HG02840 (cell line): ENCODE measurements around the gene CEP152.

ENCODE experiments used
- ATAC-seq: cut with Tn5 transposase; IDR thresholded peaks from one replicate; pipeline ENCODE4 v1.9.1; 2021; ENCODE audit warnings: mild to moderate bottlenecking, moderate library complexity, moderate number of reproducible peaks; ENCODE audit not compliant: unreplicated experiment, low FRiP score

CEP152 gene

DNA sequence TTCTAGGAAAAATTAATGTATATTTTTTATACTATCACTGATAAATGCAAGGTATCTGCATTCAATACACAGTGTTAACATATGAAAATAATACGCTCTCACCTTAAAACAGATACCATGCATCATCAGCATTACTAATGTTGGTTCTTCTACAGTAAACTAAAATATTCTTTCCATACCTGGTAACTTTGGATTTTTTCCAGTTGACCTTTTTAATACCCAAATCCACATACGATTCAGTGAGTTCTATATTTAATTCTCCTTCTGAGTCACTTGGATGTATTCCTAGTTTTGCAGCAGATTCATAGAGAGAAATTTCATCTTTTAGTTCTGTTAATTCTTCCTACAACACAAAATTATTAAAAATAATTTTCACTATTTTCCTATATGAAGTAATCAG, 29.9 kb downstream of the CEP152 start:
- ATAC-seq, result no peak

DNA sequence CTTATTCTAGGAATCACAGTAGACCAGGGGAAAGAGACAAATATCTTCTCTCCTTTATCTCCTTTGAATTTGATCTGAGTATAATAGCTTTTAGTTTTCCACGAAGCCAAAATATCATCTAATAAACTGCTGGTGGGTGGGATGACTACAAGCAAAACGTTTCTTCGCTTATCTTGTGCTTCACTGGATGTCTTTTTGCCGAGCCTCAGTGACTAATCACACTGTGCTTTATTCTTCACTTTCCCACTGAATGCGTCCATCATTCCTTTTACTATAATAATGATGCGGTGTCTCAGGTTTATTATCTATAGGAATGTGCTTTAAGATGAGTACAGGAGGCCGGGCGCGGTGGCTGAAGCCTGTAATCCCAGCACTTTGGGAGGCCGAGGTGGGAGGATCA, 32.5 kb downstream of the CEP152 start:
- no peak for ATAC-seq

DNA sequence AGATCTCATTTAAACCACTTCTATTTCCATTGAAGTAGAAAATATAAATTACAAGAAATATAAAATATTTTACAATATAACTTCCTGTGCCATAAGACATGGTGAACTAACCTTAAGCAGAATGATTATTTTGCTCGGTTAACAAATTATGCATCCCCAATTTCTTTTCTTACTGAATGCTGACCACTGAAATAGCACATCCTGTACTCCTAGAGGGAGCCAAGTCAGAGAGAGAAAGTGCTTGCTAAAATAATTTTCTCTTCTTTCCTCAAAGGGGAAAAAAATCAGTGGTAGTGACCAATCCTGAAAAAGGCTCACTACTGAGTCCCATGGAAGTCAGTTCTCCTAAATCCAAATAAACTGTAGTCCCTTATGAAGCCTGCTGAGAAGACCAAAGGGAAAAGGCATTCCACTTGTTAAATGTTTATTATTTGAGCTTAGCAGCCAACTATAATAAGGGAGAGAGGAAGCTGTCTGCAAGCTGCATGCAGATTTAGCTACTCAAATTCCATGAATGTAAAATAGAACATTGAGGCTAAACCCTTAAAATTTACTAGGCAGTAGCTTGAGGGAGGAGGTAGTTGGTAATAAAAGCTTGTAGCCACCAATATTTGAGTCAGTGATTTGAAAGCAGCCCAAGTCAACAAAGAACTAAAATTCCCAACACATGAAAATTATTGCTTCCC, 33.1 kb downstream of the CEP152 start:
- ATAC-seq, result no peak

DNA sequence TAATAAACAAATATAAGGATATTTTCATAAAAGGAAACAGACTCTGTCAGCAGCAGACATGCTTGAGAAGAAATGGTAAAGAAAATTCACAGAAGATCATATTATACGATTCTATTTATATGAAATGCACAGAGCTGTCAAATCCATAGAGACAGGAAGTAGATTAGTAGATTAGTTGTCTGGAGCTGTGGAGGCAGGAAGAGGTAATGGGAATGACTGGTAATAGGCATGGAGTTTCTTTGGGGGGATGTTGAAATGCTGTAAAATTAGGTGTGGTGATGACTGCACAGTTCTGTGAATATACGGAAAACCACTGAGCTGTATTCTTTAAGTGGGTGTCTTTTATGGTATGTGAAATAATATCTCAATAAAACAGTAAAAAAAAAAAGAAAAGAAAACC, 35.3 kb downstream of the CEP152 start:
- no peak for ATAC-seq

DNA sequence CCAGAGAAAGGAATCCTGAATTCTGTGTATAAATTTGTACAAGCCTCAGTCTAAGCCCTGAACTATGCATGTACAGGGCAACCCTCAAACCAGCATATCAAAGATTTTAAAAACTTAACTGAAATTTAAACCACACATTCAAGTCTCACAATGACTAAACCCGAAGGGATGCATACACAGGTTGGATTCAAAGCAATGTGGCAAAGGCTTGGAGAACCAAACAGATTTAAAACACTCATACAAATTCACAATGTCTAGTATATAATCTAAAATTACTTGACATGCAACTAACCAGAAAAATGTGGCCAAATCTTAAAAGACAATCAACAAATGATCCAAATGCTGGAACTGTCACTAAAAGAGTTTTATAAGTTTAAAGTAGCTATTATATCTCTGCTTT, 36.4 kb downstream of the CEP152 start:
- no peak for ATAC-seq

DNA sequence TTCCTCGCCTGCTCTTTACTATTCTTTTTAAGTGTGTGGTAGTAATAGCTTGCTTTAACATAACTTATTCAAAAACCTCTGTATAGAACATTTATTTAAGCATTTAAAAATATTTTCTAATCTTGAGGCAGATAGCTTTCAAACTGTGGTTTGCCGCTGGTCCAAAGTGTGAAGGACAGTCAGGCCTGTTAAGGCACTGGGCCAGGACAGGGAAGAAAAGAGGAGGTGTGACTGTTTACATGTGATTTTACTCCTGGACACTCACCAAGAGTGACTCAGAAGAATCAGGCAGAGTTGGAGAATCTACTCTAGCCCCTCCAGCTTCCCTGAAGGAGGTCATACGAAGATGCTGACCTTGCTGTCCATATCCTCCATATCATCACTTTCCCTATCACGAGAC, 44.7 kb downstream of the CEP152 start:
- no peak for ATAC-seq

DNA sequence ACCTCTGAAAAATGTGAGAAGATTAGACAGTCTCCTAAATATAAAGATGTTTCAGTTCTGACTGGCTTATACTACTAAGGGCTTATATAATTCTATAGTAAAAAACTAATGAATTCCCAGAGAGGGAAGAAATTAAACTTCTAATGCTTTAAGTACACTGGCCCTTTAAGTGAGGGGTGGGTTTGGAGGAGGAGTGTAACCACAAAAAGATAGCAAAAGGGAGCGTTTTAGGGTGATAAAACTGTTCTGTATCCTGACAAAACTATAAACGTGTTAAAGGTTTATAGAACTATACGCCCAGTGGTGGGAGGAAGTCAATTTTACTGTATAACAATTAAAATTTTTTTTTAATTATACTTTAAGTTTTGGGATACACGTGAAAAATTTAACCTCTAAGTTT, 45.8 kb downstream of the CEP152 start:
- ATAC-seq, result no peak

DNA sequence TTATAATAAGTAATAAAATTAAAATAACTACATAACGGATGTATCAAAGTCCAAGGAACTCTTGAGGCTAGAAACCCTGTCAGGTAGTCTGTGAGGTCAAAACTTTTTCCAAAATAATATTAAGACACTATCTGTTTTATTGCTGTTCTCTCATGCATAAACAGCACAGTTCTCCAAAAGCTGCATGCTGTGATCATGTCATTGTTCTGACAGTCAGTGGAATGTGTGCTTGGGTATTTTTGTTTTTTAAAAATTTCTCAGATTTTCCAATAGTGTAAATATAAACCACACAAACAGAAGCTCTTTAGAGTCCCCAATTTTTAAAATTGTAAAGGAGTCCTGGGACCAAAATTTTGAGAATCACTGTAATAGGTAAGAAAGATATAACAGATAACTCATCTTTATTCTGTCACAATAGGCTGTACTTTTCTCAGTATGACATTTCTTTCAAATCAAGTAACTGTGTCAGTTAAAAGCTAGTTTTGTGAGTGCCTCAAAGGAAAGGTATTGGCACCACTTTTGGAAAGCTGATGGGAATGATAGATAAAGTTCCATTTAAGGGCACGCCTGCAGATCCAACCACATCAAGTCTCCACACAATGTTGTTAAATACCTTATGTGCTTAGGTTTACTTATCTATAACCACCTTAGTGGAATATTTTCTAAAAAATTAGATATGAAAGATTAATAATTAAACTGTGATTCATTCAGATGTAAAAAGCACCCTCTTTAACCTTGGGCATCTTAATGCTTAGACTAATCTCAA, 49.3 kb downstream of the CEP152 start:
- no peak for ATAC-seq

DNA sequence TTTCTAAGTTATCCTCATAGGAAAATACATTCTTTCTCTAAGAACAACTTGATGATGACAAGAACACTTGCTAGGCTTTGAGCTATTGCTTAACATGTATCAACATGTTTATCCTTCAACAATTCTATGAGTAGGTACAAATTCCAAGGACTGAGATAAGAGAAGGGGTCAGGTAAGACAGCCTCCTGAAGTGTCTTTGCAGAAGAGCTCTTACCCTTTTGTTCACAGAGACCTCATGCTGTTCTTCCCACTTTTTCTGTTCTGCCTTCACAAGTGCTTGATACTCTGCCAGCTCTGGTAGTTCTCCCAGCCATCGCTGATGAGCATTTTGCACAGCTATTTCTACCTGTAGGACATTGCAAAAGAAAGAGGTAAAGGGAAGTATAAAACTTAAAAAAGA, 50.9 kb downstream of the CEP152 start:
- no peak for ATAC-seq

DNA sequence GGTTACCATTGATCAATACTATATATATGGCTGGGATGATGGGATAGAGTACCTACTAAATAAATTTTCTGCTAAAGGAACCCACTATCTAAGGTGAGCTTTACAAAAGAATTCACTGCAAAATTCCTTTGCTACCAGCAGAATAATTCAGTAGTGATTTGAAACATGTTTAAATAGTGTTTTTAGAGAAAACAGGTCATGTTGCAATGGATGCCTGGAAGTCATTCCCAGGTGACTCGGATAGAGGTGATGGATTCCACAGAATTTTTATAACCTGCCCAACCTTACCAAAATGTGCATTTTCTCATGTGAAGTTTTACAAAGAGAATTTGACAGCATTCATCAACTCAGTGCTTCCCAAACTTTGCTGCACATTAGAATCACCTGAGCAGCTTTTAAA, 53.2 kb downstream of the CEP152 start:
- no peak for ATAC-seq

DNA sequence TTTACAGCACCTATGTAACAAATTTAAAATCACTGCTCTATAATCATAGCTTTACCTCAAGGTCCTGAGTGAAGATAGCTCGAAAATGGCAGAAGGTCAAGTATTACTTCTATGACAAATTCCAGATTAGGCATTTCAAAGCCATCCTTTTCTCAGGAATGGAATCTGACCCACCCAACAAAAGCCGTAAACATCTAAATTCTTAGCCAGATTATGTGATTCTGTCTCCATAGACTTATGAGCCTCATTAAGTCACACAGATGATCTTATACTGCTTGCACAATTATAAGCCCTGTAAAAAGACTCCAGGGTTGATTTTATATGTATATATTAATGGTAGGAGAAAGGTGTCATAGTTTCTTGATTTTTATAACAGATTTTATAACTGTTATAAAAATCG, 56.9 kb downstream of the CEP152 start:
- ATAC-seq, result no peak

DNA sequence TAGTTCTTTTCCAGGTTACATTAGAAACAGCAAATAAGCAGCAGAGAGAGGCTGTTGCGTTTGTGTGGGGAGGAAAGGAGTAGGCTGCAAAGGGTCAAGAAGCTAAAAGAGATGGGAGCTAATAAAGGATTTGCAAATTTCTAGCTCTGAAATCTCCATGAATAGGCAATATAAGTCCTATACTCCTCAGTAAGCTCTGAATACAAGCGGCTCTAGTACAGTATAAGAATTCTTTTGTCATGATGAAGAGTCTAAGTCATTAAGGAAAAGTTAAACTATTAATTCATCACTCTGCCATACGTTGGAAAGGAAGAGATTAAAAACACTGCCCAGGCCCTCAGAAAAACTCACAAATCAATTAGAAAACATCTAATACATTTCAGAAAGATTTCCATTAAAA, 59.3 kb downstream of the CEP152 start:
- no peak for ATAC-seq

DNA sequence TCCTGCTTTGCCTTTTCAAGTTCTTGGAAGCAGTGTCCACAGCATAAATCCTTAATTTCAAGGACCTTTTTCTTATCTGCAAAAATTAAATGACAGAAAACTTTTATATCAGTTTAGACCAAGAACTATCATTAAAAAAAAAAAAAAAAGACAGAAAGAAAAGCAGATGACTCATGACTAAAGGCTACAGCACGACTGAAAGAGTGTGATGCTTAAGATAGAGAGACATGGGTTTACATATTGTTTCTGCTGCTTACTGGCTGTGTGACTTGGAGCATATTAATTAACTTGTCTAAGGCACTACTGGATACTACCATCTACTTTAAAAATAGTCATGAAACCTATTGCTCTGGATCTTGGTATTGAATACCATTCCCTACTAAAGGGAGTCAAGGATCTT, 62.3 kb downstream of the CEP152 start:
- ATAC-seq, result no peak

DNA sequence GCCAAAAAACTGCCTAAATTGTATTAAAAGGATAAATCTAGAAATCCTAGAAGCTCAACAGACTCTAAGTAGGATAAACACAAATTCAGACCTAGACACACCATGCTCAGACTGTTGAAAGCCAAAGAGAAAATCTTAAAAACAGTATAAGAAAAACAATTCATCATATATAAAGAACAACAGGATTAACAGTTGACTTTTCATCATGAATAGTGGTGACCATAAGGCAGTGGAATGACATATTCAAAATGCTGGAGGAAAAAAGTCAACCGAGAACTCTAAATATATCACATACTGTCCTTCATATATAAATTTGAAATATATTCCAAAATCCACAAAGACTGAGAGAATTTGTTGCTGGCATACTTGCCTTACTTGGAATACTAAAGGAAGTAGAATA, 77.3 kb downstream of the CEP152 start:
- ATAC-seq, result no peak

DNA sequence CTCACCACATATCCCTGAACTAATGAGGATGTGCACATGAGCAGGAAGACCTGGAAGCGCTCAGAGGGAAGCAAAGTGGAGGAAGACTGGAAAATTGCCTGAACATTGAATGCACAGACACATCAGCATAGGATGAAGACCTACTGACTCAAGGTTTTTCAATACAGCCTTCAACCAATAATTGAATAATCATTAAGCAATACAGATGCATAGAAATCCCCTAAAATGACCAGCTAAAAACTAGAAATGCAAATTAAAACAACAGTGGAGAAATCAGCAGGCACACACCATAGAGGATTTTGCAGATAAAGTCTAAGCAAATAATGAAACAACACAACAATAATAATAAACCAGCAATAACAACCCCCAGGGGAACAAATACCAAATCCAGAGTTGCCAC, 80.4 kb downstream of the CEP152 start:
- ATAC-seq, result no peak

DNA sequence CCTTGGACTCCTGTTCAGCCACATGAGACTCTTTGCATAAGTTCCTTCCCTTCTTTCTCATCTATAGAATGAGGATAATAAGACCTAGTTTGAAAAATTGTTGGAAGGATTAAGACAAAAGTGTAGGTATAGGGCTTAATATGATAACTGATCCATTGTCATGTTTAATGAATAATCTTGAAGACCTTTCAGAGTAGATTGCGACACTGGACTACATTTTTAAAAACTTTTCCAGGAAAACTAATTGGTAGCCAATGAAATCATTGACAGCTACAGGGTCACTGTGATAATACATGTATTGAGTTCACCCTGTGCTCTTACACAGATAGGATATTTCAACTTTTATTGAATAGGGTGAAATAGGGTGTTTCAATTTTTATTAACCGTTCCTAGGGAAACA, 86.9 kb downstream of the CEP152 start:
- no peak for ATAC-seq

DNA sequence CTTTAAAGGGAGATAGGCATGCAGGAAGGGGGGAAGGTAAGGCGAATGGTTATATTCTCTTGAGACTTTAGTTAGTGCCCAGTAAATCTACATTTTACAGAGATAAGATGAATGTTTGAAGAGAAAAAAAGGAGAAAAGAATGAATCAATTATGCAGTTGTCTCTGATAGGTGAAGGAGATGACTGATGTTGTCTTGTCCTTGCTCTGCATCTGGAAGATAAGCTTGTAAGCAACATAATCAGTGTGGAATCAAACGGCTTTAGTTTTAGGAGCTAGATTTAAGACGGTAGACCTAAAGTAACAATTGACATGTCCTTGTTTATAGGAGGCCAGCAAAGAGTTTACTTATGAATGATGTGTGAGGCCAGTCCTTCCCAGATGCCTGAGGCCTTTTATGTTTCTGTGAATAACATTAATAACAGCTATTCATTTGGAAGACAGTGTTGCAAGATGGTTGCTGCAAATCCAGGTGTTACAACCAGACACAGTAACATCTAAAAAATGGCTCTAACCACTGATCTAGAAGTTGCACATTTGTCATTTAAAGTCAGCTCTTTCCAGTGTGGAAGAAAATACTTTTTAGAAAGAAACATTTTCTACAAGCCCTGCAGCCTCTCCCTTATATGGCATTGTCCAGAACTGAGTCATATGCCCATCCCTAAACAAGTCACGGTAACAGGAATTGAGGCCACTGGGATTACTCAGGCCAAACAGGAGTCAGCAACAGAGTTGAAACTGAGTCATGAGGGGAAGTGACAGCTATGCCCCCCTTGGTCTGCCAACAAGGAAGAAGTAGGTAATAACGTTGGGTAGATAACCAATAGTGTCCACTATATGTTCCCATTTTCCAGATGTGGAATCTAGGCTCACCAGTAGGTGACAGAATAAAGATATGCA, 87.9 kb downstream of the CEP152 start:
- ATAC-seq, result no peak

DNA sequence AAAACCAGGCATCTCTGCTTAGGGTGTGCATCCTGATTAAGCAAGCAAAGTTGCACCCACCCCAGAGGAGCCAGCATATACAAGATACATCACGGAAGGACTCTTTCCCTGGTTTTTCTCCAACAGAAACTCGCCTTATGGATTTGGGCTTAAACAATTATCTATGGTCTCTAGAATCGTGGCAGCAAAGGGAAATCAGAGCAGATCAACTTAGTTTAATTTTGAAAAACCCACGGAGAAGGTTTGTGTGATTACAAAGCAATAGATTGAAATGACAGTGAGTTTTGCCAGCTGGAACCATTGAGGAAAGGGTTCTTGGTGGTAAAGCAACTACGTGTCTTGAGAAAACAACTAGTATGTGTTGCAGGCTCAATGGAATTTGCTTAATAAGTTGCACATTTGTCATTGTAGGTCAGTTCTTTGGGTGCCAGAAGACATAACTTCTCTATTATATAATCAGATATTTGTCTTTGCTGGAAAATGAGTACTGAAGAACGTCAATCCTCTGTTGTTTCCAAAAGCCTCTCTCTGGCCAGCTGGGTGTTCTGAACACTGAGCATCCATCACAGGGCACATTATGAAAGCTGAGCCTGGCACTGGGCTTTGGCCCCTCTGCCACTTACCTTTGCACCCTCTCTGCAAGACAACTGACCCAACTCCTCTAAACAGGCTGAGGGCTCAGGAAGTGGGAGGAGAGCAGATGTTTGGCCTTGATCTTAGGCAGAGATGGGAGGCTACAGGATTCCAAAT, 89.6 kb downstream of the CEP152 start:
- no peak for ATAC-seq

DNA sequence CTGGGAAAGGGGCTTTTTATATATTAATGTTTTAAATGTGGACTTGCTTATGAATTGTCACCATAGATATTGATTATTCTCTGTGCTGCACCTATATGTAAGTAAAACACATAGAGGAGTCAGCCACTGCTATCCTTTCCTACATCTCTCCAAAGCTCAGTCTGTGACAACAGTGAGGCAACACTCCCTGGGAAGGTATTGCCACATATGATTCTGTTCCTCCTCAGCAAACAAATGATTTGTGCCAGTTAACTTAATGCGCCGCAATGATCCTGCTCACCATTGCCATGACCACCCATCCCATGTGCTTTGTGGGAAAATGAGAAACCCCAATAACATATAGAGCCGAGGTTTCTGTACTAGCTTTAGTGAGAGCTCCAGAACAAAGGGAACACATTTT, 90.2 kb downstream of the CEP152 start:
- ATAC-seq, result no peak

DNA sequence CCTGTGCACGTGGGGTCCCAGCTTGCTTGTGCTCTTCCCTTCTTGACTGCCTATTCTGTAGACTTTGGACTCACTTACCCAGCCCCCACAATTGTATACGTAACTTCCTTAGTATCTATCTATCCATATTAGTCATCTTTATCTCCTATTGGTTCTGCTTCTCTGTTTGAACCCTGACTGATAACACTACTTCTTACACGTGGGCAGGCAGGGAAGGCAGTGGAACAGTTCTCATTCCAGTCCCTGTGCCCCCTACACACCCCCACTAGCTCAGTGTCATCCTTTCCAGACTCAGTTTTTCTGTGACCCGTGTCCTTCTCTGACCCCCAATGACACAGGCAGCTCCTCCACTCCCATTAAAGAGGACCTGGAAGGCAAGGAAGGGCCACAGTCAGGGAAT, 91.2 kb downstream of the CEP152 start:
- no peak for ATAC-seq

DNA sequence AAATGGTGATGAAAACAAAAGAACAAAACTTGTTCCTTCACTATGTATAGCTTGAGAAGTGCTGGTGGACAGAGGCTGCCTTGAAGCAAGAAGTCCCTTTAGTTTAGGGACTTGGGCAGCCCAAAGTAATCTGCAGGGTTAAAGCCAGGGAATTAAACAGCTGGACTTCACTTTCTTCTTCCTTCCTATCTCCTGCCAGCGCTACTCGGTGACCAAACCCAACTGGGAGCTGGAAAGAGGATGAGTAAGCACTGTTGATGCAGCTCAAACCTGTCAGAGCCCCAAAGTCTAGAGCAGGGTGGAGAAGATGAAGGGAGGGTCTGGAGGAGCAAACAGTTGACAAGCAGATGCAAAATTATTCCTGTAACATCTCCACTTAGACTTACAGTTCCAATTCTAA, 92.2 kb downstream of the CEP152 start:
- ATAC-seq, result no peak
